ENCODE measurements around the gene ISG15. TPM values are rescaled to one million over a fixed set of nuclear protein-coding genes. Genes with fewer than 3 reads are reported as not detected.
"Not testable (repeated sequence)": the region's sequence is repeated elsewhere in the genome, so short reads cannot be mapped to it uniquely, and the experiment has no call there.

ISG15 gene
- total and polyA plus RNA-seq, 4 donors: 12.7 to 234 (median 131) TPM

DNA sequence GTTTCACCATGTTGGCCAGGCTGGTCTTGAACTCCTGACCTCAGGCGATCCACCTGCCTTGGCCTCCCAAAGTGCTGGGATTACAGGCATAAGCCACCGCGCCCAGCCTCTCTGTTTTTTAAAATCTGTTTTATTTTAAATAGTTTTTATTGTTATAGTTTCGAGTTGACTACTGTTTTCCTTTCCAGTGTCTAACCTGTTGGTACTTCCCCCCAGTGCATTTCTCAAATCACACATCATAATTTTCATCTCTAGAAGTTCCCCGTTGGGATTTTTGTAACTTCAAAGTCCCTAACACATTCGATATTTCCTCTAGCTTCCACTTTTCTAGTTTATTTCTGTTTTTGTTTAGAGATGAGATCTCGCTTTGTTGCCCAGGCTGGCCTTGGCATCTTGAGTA is 20.9 kb upstream of the ISG15 start:
- H3K4me1 ChIP-seq (ENCODE audit: control insufficient read depth in 5 of 5, insufficient read depth in 5 of 5, low read length in 5 of 5): peaks cover 0 to 5% (median 0%) of the 10 kb centered on the region in 5 donors
- H3K27ac ChIP-seq (ENCODE audit: low read depth in 1 of 2, low read length in 1 of 2): no peak overlapping the region
- 85 to 91% methylated on average over 7 of the region's 7 CpGs for WGBS, 2 donors
- DNase-seq: no peak
- no peak overlapping the region for H3K4me3 ChIP-seq
- peaks cover 0 to 8% (median 3%) of the 10 kb centered on the region in 4 donors for H3K9me3 ChIP-seq (ENCODE audit: control insufficient read depth in 4 of 4, insufficient read depth in 3 of 4, low read length in 3 of 4)
- peaks cover 0 to 5% (median 0%) of the 10 kb centered on the region in 3 donors for H3K27me3 ChIP-seq (ENCODE audit: control insufficient read depth in 3 of 3, insufficient read depth in 3 of 3, low read length in 2 of 3)
- no peaks in the 10 kb centered on the region for H3K36me3 ChIP-seq (ENCODE audit: control insufficient read depth in 4 of 4, insufficient read depth in 4 of 4, low read length in 4 of 4)
- TF ChIP-seq, protein P1, sequence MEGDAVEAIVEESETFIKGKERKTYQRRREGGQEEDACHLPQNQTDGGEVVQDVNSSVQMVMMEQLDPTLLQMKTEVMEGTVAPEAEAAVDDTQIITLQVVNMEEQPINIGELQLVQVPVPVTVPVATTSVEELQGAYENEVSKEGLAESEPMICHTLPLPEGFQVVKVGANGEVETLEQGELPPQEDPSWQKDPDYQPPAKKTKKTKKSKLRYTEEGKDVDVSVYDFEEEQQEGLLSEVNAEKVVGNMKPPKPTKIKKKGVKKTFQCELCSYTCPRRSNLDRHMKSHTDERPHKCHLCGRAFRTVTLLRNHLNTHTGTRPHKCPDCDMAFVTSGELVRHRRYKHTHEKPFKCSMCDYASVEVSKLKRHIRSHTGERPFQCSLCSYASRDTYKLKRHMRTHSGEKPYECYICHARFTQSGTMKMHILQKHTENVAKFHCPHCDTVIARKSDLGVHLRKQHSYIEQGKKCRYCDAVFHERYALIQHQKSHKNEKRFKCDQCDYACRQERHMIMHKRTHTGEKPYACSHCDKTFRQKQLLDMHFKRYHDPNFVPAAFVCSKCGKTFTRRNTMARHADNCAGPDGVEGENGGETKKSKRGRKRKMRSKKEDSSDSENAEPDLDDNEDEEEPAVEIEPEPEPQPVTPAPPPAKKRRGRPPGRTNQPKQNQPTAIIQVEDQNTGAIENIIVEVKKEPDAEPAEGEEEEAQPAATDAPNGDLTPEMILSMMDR (IDR thresholded peaks at IDR 0.05; ENCODE audit: control extremely low read depth, extremely low read depth): no peak
- no peak for ATAC-seq (ENCODE audit: insufficient read depth, low FRiP score)
- no peak overlapping the region for H3K9ac ChIP-seq (ENCODE audit: insufficient read depth in 1 of 2, low read length in 2 of 2)

DNA sequence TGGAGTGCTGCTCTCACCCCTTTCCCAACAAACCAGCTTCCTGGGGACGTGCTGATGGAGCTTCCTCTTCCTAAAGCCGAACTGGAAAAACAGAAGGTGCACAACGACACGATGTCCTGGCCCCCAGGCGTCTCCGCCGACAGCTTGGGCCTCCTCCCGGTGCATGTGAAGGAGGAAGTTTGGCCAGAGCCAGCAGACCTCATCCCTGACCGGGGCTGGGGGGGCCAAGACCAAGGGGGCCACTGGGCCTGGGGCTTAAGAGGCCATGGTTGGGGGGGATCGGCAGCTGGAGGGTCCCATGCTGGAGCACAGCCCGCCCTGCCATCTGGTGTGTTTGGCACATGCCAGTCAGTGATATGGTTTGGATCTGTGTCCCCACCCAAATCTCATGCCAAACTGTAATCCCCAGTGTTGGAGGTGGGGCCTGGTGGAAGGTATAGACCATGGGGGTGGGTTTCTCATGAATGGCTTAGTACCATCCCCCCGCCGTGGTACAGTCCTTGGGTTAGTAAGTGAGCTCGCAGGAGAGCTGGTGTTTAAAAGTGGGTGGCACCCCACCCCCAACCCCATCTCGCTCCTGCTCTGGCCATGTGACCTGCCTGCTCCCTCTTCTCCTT is 19.8 kb upstream of the ISG15 start:
- 71 to 75% methylated on average over 15 of the region's 15 CpGs for whole genome bisulfite sequencing, 2 donors
- Histone ChIP-seq H3K9me3 (ENCODE audit: control insufficient read depth in 4 of 4, insufficient read depth in 3 of 4, low read length in 3 of 4) (peaks cover 0 to 8% (median 3%) of the 10 kb centered on the region in 4 donors), H3K4me3 (no peak overlapping the region), H3K9ac (ENCODE audit: insufficient read depth in 1 of 2, low read length in 2 of 2) (no peak overlapping the region), H3K27ac (ENCODE audit: low read depth in 1 of 2, low read length in 1 of 2) (no peak overlapping the region), H3K4me1 (ENCODE audit: control insufficient read depth in 5 of 5, insufficient read depth in 5 of 5, low read length in 5 of 5) (peaks cover 0 to 9% (median 5%) of the 10 kb centered on the region in 5 donors), H3K27me3 (ENCODE audit: control insufficient read depth in 3 of 3, insufficient read depth in 3 of 3, low read length in 2 of 3) (peaks cover 0 to 12% (median 0%) of the 10 kb centered on the region in 3 donors), H3K36me3 (ENCODE audit: control insufficient read depth in 4 of 4, insufficient read depth in 4 of 4, low read length in 4 of 4) (no peaks in the 10 kb centered on the region)
- TF ChIP-seq, protein P1 (IDR thresholded peaks at IDR 0.05; ENCODE audit: control extremely low read depth, extremely low read depth): no peak
- DNase-seq: no peak
- ATAC-seq (ENCODE audit: insufficient read depth, low FRiP score): no peak

DNA sequence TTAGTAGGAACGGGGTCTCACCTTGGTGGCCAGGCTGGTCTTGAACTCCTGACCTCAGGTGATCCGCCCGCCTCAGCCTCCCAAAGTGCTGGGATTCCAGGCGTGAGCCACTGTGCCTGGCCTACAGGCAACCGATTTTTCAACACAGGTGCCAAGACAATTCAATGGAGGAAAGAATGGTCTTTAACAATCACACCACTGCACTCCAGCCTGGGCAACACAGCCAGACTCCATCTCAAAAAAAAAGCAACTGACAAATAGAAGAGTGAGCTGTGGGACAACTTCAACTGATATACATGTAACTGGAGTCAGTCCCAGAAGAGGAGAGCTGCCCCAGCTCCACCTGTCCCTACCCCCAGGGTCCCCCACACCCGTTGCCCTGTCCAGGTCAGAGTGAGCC is 18.8 kb upstream of the ISG15 start:
- peaks cover 0 to 12% (median 0%) of the 10 kb centered on the region in 3 donors for H3K27me3 ChIP-seq (ENCODE audit: control insufficient read depth in 3 of 3, insufficient read depth in 3 of 3, low read length in 2 of 3)

DNA sequence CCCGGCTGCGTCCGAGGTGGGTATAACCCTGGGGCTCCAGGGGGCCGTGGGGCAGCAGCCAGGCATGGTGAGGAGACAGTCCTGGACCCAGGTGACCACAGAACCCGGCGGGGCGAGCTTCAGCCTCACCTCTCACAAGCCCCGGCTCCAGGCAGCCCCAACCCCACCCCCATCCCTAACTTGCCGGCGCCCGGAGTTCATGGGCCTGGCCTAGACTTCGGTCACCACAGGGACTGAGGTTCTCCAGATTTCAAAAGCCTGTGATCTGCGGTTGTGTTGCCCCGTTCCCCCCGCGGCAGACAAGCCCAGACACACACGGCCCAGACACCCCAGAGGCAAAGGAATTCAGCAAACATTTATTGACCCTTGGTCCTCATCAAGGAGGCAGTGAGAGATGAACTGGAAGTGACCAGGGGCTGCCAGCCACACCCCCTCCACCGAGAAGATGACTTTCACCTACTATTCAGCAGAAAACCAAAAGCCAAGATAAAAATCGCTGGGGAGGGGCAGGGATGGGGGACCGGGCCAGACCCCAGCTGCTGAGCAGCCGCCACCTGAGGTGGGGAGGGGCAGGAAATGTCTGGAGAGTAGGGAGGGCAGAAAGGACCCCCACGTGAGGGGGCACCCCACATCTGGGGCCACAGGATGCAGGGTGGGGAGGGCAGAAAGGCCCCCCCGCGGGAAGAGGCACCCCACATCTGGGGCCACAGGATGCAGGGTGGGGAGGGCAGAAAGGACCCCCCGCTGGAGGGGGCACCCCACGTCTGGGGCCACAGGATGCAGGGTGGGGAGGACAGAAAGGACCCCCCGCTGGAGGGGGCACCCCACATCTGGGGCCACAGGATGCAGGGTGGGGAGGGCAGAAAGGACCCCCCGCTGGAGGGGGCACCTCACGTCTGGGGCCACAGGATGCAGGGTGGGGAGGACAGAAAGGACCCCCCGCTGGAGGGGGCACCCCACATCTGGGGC is 17.3 kb upstream of the ISG15 start:
- Histone ChIP-seq H3K9me3 (ENCODE audit: control insufficient read depth in 4 of 4, insufficient read depth in 3 of 4, low read length in 3 of 4) (peaks cover 0 to 6% (median 3%) of the 10 kb centered on the region in 4 donors), H3K4me1 (ENCODE audit: control insufficient read depth in 5 of 5, insufficient read depth in 5 of 5, low read length in 5 of 5) (peaks cover 0 to 15% (median 7%) of the 10 kb centered on the region in 5 donors), H3K27ac (ENCODE audit: low read depth in 1 of 2, low read length in 1 of 2) (no peak overlapping the region), H3K4me3 (no peak overlapping the region), H3K36me3 (ENCODE audit: control insufficient read depth in 4 of 4, insufficient read depth in 4 of 4, low read length in 4 of 4) (no peaks in the 10 kb centered on the region), H3K9ac (ENCODE audit: insufficient read depth in 1 of 2, low read length in 2 of 2) (no peak overlapping the region), H3K27me3 (ENCODE audit: control insufficient read depth in 3 of 3, insufficient read depth in 3 of 3, low read length in 2 of 3) (peaks cover 0 to 12% (median 0%) of the 10 kb centered on the region in 3 donors)
- no peak for DNase-seq
- TF ChIP-seq, protein P1 (IDR thresholded peaks at IDR 0.05; ENCODE audit: control extremely low read depth, extremely low read depth): no peak
- 28 to 32% methylated on average over 29 to 30 of the region's 30 CpGs for WGBS, 2 donors
- no peak for ATAC-seq (ENCODE audit: insufficient read depth, low FRiP score)

More for the DNA sequence above, 18.8 kb upstream of the ISG15 start:
- not testable (repeated sequence) for H3K27ac ChIP-seq (ENCODE audit: low read depth in 1 of 2, low read length in 1 of 2); H3K9me3 ChIP-seq (ENCODE audit: control insufficient read depth in 4 of 4, insufficient read depth in 3 of 4, low read length in 3 of 4); H3K36me3 ChIP-seq (ENCODE audit: control insufficient read depth in 4 of 4, insufficient read depth in 4 of 4, low read length in 4 of 4); H3K9ac ChIP-seq (ENCODE audit: insufficient read depth in 1 of 2, low read length in 2 of 2); H3K4me3 ChIP-seq; DNase-seq; ATAC-seq (ENCODE audit: insufficient read depth, low FRiP score)
- 86 to 89% methylated on average over 6 of the region's 6 CpGs for WGBS, 2 donors
- peaks cover 0 to 14% (median 7%) of the 10 kb centered on the region in 5 donors for H3K4me1 ChIP-seq (ENCODE audit: control insufficient read depth in 5 of 5, insufficient read depth in 5 of 5, low read length in 5 of 5)
